ENCODE results near the gene SKAP2.
"Not testable (repeated sequence)": the region's sequence is repeated elsewhere in the genome, so short reads cannot be mapped to it uniquely, and the experiment has no call there.

The SKAP2 gene

GRCh38 chr7:26857506-26858240 is 6.7 kb downstream of the SKAP2 start:
- no peak for DNase-seq (ENCODE audit: low read depth)

DNA sequence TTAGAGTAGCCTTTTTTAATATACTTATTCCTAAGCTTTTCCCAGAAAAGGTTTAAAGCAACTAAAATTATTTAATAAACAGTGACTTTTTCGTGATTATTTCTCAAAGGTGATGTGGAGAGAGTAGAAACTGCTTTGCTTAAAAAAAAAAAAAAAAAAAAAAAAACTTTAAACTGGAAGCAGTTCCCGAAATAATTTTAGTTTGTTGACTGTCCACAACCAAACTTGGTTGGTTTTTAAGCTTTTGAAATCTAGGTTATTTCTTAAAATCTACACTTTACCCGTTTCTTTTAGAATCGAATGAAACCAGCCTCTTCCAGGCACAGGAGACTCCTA is 7.3 kb downstream of the SKAP2 start:
- no peak for DNase-seq (ENCODE audit: low read depth)

DNA sequence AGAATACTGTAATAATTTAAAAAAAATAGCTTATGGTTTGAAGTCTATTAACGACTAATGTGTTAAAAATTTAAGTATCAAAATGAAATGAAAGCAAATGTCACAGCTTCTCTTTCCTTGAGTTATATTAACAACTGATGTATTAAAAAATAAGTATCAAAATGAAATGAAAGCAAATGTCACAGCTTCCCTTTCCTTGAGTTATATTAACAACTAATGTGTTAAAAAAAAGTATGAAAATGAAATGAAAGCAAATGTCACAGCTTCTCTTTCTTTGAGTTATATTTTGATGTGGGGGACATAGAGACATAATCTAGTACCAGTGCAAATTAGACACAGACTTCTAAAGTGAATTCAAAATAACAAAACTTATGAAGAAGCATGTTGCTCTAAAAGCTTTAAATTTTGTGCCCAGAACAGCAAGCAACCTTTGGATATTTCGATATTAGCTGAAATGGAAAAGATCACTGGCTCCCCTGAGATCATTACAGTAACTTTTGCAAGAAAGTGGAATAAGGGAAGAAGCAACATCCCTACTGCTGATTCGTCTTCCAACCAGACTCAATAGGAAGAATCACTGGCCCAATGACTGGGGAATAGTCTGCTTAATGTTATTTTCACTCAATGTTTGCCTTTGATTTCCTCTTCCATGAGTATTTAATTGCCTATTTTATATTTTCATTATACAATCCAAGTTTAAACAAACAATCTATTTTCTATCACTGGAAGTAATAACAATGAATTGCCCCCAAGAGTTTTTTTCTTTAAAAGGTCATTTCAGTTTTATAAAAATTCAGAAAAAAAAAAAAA is 8.0 kb downstream of the SKAP2 start:
- no peak for DNase-seq (ENCODE audit: low read depth)

DNA sequence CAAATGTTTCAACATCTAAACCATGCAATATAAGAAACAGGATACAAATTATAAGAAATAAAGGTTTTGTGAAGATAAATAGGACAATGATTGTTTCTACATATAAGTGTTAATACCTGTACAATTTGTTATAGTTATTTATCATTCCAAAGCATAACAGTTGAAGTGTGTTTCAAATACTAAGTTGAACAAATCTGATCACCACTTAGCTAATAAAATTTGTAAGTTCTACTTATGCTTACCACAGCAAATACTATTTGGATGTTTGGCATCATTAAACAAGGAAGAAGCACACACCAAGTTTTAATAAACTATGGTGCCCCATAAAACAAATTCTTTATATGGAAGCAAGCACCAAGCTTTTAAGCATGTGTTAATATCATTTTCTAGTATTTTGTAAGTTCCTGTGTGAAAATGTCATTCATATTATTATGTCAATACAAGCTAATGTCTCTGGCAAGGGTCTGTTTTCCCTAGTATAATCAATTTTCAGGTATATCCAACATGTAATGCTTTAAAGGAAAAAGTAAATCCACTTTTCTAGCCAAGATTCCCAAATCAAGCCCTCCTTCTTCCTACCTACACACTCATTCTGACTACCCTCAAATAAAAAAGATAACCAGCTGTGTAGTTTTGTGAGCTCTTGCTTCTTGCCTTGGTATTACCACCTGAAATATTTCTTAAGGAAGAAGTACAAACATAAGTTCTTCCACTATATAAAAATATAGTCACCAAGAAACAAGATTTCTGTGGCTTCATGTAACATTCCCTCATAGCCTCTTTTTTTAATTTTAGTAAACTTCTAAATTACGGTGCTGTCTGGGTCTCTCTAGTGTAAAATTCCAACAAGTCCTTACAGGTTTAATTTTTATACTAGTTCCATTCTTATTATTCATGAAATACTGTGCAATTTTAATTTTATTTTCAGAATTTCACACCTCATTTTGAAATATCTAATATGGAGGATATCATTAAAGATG is 9.2 kb downstream of the SKAP2 start:
- DNase-seq (ENCODE audit: low read depth) = no peak

DNA sequence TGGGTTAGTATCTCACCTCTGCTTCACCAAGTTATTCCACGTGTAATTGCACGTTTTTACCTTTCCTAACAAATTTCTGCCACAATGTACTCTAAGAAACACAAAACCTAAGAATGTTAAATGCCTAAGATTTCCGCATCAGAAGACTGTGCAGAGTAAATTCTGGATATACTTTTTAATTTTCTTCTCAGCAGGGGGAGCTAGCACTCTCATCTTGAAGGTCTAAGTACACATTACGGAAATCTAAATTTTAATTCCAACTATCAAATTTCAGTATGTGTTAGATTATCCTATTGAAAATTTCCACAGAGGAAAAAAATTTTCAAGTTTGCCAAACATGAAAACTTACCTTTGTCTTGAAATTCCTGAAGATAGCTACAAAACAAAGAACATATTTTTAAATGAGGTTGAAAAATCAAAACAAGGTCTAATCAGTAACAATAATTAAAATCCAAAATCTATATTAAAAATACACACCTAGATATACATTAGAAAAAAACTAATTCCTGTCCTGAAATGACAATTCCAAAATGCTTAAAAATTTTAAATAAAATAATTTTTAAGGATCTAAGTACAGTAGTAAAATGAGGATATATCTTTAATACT is 10.5 kb downstream of the SKAP2 start:
- no peak for DNase-seq (ENCODE audit: low read depth)

DNA sequence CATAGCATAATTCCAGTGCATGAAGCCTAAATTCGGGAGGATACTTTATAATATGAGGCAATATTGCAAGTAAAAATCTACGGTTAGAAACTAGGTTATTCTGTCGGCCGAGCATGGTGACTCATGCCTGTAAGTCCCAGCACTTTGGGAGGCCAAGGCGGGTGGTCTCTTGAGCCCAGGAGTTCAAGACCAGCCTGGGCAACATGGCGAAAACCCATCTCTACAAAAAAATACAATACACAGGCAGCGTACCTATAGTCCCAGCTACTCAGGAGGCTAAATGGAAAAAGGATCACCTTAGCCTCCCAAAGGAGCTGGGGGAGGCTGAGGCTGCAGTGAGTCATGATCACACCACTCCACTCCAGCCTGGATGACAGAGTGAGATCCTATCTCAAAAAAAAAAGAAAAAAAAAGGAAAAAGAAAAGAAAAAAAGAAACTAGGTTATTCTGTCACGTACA is 14.2 kb downstream of the SKAP2 start:
- no peak for DNase-seq (ENCODE audit: low read depth)

DNA sequence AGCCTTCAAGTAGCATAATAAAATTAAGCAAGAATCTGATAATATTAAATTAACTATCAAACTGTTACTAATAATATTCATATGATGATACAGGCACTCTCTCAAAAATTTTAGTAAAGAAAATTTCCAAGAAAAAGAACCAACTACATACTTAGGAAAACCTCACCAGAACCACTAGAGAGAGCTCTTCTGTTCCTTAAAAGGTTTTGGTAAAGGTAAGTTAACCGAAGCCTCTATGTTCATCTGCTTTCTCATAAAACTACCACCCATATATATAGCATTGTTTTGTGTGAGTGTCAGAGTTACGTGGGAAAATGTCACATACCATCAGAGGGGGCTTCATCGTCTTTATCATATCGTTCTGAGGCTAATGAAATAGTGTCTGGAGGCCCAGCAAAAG is 20.7 kb downstream of the SKAP2 start:
- no peak for DNase-seq (ENCODE audit: low read depth)

- DNase-seq (ENCODE audit: low read depth) = no peak
Observed at GRCh38 chr7:26842897-26843296, 21.5 kb downstream of the SKAP2 start.

DNA sequence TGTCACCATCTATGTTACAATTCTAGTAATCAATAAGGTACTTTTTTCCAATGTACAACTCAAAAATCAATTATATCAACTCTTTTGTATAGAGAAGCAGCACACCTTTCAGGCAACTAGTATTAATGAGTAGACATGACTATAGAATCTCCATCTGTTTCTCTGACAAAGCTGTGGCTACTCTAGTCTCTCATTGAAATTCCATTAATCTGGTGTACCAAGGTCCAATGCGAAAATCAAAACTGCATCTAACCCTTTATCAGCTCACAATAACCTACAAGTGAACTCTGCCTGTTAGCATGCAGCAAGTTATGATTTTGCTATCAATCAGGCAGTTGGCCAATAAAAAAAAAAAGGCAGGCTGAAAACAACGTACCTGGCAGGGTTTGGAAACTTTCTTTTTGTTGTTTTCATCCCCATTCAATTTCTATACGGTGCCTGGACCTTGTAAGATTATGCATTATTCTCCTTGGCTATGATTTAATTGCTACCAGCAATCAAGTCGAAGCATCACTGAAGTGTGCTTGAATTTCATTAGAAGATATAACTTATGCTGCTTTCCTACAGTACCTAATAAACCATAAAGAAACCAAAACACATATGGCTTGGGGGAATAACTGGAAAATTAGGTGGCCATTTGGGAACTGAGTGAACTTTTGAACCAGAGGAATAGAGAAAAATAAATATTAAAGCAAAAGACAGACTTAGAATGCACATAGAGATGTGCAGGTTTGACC is 23.2 kb downstream of the SKAP2 start:
- no peak for DNase-seq (ENCODE audit: low read depth)

GRCh38 chr7:26836793-26837192 is 27.6 kb downstream of the SKAP2 start:
- DNase-seq (ENCODE audit: low read depth) = not testable (repeated sequence)

GRCh38 chr7:26815426-26815825 is 49.0 kb downstream of the SKAP2 start:
- no peak for DNase-seq (ENCODE audit: low read depth)

- no peak for DNase-seq (ENCODE audit: low read depth)
Observed at GRCh38 chr7:26813432-26813831, 51.0 kb downstream of the SKAP2 start.

DNA sequence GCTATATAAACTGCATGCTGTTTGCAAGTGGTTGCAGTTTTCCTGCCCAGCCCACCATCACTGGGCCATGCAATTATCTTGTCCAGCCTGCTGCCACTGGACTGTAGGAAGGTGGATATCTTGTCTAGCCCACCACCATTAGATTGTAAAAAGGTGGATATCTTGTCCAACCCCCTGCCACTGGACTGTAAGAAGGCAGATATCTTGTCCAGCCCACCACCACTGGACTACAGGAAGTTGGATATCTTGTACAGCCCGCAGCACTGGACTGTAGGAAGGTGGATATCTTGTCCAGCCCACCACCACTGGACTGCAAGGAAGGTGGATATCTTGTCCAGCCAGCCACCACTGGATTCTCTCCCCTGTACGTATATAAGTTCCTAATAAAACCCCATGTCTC is 69.8 kb downstream of the SKAP2 start:
- no peak for DNase-seq (ENCODE audit: low read depth)

DNA sequence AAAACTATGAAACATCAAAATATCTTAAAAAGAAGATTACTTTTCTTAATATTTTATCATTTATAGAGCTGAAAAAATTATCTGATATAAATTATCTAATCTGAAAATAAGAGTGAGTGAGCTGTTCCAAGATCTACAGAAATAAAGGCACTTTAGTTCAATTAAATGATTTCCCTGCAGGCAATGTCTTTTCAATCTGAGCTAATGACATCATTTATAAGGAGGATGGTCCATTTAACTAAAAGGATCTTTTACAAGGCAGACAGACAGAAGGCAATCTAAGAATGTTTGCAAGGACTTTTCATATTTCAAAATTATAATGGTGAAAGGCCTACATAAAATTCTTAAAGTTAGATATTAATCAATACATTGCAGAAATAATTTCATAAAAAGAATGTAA is 71.8 kb downstream of the SKAP2 start:
- no peak for DNase-seq (ENCODE audit: low read depth)

- DNase-seq (ENCODE audit: low read depth) = no peak
Observed at GRCh38 chr7:26792006-26792405, 72.4 kb downstream of the SKAP2 start.

GRCh38 chr7:26789481-26790184 is 74.8 kb downstream of the SKAP2 start:
- DNase-seq (ENCODE audit: low read depth) = no peak

DNA sequence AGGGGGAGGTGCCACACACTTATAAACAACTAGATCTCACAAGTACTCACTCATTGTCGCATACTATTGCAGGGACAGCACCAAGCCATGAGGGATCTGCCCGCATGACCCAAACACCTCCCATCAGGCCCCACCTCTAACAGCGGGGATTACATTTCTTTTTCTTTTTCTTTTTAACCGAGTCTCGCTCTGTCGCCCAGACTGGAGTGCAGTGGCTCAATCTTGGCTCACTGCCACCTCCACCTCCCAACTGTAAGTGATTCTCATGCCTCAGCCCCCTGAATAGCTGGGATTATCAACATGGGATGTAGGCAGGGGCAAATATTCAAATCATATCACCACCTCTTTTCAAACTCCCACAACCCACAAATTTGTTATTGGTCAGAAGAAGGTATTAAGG is 76.7 kb downstream of the SKAP2 start:
- no peak for DNase-seq (ENCODE audit: low read depth)

DNA sequence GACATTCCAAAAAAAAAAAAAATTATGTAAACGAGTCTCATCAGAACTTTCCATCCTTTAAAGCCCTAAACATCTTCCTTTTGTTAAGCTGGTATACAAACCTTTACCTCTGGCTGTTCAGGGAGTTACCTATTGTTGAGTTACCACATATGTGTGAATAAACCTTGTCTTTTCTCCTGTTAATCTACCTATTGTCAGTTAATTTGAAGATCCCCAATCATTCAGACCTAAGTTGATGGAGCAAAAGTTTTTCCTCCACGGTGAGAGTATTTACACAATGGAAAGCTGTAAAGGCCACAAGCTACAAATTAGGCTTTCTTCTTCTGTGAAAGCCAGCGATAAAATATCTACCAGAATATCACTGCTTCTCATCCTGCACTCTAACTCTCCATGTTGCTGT is 80.3 kb downstream of the SKAP2 start:
- no peak for DNase-seq (ENCODE audit: low read depth)

DNA sequence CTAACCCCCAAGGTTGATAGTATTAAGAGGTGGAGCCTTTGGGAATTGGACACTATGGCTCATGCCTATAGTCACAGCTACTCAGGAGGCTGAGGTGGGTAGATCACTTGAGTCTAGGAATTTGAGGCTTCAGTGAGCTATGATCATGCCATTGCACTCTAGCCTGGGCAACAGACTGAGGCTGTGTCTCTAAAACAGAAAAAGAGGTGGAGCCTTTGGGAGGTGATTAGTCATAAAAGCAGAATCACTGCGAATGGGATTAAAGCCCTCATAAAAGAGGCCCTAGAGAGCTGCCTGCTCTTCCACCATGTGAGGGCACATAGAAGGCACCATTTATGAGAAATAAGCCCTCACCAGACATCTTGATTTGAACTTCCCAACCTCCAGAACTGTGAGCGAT is 81.9 kb downstream of the SKAP2 start:
- DNase-seq (ENCODE audit: low read depth) = no peak

DNA sequence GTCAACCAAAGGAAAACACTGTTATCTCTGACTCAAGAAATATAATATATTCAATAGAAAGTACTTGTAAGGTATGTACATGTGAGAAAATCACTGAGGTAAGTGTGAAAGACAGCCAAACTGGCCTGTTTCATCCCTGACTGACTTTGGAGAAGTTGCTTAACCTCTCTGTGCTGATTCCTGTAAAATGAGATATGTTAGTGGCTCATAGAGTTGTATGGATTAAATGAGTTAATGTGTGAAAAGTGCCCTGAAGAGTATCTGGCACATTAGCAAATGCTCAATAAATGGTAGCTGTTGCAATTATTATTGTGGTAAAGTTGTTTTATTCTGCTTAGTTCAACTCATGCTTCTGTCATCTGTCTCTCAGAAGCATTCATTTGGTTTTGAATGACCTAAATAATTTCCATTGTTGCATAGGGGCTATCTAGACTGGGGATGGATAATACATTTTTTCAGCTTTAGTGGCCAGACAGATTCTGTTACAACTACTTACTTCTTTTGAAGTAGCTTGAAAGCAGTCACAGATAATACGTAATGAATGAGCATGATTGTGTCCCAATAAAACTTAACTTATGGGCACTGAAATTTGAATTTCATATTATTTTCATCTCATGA is 84.3 kb downstream of the SKAP2 start:
- no peak for DNase-seq (ENCODE audit: low read depth)
